Vein endothelial cell (primary cell): ENCODE results near the gene GPR12. TPM values are rescaled to one million over a fixed set of nuclear protein-coding genes. Genes with fewer than 3 reads are reported as not detected.

ENCODE experiments used
- total RNA-seq: library from RNA; depleted of rRNA; stranded (reverse); fragments of >200 nt; gene quantifications from 2 replicates; pipeline ENCODE4 v1.2.3, GENCODE V29; 2012

Gene GPR12, protein sequence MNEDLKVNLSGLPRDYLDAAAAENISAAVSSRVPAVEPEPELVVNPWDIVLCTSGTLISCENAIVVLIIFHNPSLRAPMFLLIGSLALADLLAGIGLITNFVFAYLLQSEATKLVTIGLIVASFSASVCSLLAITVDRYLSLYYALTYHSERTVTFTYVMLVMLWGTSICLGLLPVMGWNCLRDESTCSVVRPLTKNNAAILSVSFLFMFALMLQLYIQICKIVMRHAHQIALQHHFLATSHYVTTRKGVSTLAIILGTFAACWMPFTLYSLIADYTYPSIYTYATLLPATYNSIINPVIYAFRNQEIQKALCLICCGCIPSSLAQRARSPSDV
- not detected in 2 replicates for total RNA-seq

DNA sequence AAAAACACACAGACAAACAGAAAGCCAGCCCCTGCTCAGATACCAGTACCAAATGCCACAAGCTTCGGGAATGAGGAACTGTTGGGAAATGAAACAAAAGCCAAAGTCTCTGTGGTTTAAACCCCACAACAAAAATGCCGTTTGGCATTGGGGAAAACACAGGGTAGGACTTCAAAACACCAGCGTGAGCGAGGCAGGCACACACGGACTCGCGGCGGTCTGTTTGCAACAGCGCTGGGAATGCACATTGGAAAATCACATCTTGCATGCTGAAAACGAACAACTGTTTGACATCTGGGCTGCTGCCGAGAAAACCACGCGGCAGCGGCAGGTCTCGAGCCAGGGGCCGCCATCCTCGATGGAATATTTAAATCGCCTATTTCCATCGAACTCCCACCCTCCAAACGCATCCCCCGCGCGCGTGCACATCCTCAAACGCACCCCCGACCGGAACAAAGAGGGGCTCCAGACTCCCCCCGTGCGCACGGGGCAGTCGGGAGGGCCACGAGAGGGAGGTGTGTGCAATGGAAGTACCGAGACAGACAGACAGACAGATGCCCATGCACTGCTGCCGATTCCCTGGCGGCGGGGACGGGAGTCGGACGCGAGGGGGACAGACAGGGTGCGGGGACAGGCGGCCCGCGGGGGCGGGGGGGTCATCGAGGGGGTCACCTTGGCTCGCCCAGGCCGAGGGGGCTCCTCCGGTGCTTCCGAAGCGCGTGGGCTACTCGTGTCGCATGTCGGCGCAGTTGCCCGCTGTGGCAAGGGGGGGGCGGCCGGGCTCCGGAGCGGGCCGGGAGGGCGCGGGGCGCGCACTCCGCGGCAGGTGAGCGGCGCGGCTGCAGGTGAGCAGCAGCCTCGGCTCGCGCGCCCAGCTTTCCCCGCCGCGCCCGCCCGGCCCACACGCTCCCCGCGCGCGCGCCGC is at the start of gene GPR12:
Gene GPR12, minus strand, starts transcription at position 880 of the 925 bp plus-strand sequence. CDS start 959 bp downstream, outside the sequence.

Other genes with a start within 250 kb of the GPR12 start
- gene WASF3, start 203.1 kb downstream of the GPR12 start, total RNA-seq = 26.2 and 26.8 TPM in 2 replicates